BE2C (cell line): ENCODE data around the gene EXOC3.
"Not testable (repeated sequence)": the region's sequence is repeated elsewhere in the genome, so short reads cannot be mapped to it uniquely, and the experiment has no call there.

Source experiments
- DNase-seq: peaks from one replicate; pipeline ENCODE4 v3.0.0-alpha.2; 2020
- H3K27me3 ChIP-seq: fragments of 250-450 bp; sonication (Bioruptor Pico); 2 replicates; pipeline ENCODE4 v1.5.1; 2020; ENCODE audit warnings: mild to moderate bottlenecking
- H3K36me3 ChIP-seq: fragments of 250-450 bp; sonication (Bioruptor Pico); 2 replicates; pipeline ENCODE4 v1.5.1; 2020; ENCODE audit warnings: mild to moderate bottlenecking
- H3K4me1 ChIP-seq: fragments of 250-450 bp; sonication (Bioruptor Pico); 2 replicates; pipeline ENCODE4 v1.5.1; 2020
- H3K4me3 ChIP-seq: 2 replicates; pipeline ENCODE4 v1.5.1; 2011; ENCODE audit warnings: low read depth, low read length
- H3K9me3 ChIP-seq: fragments of 250-450 bp; sonication (Bioruptor Pico); 2 replicates; pipeline ENCODE4 v1.5.1; 2020
- TF ChIP-seq, protein P1 (sequence below): IDR thresholded peaks from 2 replicates; pipeline ENCODE4 v1.5.1; 2012; ENCODE audit warnings: mild to moderate bottlenecking, low read depth, low read length

EXOC3 gene

DNA sequence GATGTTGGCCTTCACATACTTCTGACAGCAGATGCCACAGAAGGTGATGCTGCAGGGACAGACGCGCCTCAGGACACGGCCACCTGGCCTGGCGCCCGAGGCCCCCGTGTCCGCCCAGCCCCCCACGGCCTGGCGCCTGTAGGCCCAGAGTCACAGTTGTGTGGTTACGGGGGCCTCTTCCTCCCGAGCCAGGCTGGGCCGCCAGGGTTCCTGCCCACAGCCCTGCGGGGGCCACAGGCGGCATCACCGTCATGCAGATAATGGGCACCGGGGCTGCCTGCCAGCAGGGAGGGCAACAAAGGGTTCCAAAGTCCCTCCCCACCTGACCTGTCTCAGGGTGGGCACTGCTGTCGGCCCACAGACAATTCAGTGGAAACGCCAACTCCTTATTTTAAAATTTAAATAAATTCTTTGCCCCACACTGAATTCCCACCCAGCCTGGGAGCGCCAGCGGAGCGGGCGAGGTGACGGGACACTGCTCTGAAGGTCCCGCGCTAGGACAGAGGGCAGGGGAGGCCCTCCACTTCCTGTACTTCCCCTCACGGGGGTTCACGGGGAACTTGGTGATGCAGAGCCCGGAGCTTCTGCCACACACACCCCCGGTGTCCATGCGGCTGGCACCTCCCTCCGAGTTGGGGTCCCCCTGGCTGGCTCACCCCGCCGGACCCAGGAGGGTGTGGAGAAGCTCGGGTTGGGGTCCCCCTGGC, 40.6 kb downstream of the EXOC3 start:
- no peaks in the 10 kb centered on the region for H3K4me1 ChIP-seq
- DNase-seq, result no peak
- H3K9me3 ChIP-seq, result no peaks in the 10 kb centered on the region; the same call in 1 of the 2 replicates
- peaks cover 13% of the 10 kb centered on the region for H3K27me3 ChIP-seq
- TF ChIP-seq, protein P1, sequence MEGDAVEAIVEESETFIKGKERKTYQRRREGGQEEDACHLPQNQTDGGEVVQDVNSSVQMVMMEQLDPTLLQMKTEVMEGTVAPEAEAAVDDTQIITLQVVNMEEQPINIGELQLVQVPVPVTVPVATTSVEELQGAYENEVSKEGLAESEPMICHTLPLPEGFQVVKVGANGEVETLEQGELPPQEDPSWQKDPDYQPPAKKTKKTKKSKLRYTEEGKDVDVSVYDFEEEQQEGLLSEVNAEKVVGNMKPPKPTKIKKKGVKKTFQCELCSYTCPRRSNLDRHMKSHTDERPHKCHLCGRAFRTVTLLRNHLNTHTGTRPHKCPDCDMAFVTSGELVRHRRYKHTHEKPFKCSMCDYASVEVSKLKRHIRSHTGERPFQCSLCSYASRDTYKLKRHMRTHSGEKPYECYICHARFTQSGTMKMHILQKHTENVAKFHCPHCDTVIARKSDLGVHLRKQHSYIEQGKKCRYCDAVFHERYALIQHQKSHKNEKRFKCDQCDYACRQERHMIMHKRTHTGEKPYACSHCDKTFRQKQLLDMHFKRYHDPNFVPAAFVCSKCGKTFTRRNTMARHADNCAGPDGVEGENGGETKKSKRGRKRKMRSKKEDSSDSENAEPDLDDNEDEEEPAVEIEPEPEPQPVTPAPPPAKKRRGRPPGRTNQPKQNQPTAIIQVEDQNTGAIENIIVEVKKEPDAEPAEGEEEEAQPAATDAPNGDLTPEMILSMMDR, result no peak
- no peaks in the 10 kb centered on the region for H3K36me3 ChIP-seq
- no peak overlapping the region for H3K4me3 ChIP-seq

DNA sequence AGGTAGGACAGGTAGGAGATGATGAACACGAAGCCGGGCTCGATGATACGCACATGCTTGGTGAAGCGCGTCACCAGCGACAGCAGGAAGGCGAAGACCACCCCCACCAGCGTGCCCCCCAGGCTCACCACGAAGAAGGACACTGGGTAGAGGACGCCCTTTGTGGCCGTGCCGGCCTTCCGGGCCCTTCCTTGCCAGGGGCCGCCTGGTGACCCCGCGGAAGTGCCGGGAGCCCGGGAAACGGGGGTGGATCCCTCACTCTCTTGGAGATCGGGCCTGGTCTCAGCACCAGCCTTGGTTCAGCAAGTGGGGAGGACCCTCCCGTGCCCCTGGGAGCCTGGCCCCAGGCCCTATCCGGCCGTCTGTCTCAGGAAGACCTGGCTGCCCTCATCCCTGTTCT, 41.6 kb downstream of the EXOC3 start:
- H3K4me3 ChIP-seq, result no peak overlapping the region
- TF ChIP-seq, protein P1, result no peak
- no peaks in the 10 kb centered on the region for H3K4me1 ChIP-seq
- no peaks in the 10 kb centered on the region for H3K36me3 ChIP-seq
- no peak for DNase-seq
- no peaks in the 10 kb centered on the region; the same call in 1 of the 2 replicates for H3K9me3 ChIP-seq
- H3K27me3 ChIP-seq, result peaks cover 5% of the 10 kb centered on the region; the same call in 1 of the 2 replicates

DNA sequence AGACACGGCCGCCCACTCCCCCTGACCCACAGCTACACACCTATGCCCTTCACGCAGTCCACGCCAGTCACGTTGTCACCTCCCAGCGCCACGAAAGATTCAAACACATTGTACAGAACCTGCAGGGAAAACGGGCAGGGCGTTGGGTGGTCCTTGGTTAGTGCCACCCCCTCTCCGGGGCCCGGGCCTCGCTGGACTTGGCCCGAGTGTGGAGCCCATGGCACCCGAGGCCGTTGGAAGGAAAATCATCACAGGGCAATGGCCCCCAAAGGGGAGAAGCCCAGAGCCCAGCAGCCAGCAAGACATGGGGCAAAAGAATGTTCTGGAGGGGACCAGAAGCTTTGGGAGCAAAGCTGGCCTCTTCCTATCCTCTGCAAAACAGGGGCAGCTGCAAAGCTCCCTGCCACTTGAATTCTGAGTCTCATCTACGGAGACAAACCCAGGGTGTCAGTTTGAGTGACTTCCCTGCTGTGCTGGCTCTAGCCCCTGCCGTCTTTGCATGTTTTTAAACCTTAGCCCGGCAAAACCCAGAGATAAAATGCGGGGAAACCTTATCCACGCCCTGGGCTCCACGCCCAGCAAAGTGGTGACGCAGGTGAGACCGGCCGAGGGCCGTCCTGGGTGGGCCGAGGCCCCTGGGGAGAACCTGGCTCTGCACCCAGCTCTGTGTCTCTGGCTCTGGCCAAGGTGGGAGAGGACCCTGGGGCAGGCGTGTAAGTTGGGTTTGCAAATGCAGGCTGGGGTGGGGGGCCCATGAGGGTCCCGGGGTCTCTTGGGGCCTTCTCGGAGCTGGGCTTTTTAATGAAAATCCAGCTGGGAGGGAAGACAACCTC, 42.4 kb downstream of the EXOC3 start:
- DNase-seq, result no peak
- TF ChIP-seq, protein P1, result no peak
- no peak overlapping the region for H3K4me3 ChIP-seq

DNA sequence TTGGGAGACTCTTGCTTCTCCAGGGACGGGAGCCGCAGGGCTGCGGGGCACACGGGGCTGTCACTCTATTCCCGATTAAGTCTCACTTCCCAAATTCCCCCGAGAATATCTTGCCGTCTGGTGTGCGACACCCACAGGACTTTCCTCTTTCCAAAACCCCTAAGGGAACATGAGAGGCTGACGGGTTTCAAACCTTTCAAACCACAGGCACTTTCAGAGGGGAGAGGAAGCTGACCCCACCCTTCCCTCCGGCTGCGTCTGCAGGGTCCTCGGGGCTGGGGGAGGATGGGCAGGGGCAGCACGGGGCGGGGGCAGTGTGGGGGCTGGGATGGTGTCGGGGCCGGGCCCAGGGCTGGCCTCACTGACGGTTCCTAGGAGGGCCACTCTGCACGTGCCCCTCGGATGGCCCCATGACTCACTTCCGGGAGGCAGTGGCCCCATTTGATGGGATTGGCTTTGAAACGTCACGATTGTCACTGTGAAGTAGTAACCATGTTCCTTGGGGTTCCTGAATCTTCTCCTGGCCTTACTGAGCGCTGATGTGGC, 43.0 kb downstream of the EXOC3 start:
- TF ChIP-seq, protein P1, result no peak
- no peaks in the 10 kb centered on the region; the same call in 1 of the 2 replicates for H3K9me3 ChIP-seq
- no peak overlapping the region for H3K4me3 ChIP-seq
- DNase-seq, result no peak
- no peaks in the 10 kb centered on the region for H3K27me3 ChIP-seq
- no peaks in the 10 kb centered on the region for H3K4me1 ChIP-seq
- H3K36me3 ChIP-seq, result no peaks in the 10 kb centered on the region

More for the DNA sequence above, 42.4 kb downstream of the EXOC3 start:
- H3K9me3 ChIP-seq, result no peaks in the 10 kb centered on the region; the same call in 1 of the 2 replicates
- H3K4me1 ChIP-seq, result no peaks in the 10 kb centered on the region
- peaks cover under 1% of the 10 kb centered on the region; the same call in 1 of the 2 replicates for H3K27me3 ChIP-seq
- H3K36me3 ChIP-seq, result no peaks in the 10 kb centered on the region

- not testable (repeated sequence) for H3K4me3 ChIP-seq, DNase-seq, H3K9me3 ChIP-seq, H3K4me1 ChIP-seq, H3K36me3 ChIP-seq, H3K27me3 ChIP-seq
Measured at GRCh38 chr5:486597-486996, 43.6 kb downstream of the EXOC3 start.

DNA sequence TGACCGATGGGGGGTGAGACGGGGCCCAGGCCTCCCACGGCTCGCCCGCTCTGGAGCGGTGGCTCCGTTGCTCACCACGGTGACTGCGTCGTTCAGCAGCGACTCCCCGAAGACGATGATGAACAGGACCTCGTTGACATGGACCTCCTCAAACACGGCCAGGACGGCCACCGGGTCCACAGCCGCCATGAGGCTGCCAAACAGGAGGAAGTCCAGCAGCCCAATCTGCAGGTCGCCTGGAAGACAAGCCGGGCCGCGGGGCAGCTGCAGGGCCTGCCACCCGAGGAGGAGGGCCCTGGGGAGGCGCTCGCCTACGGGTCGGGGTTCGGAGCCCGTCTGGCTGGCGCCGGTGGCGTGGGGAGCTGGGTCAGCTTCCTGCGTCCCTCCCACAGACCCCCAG, 45.3 kb downstream of the EXOC3 start:
- DNase-seq, result no peak
- TF ChIP-seq, protein P1, result no peak
- no peaks in the 10 kb centered on the region; the same call in 1 of the 2 replicates for H3K9me3 ChIP-seq
- H3K4me1 ChIP-seq, result no peaks in the 10 kb centered on the region
- H3K4me3 ChIP-seq, result no peak overlapping the region
- no peaks in the 10 kb centered on the region for H3K36me3 ChIP-seq
- no peaks in the 10 kb centered on the region for H3K27me3 ChIP-seq
